AG04449 (cell line): ENCODE results near the gene EFNA2.

Source experiments
- CTCF ChIA-PET: fragments of 350-600 bp; formaldehyde crosslinking; extraction: SDS; loops from one replicate; lab custom pipeline; 2021; ENCODE audit warnings: antibody characterized with exemption; lab: Yijun Ruan, JAX
- POLR2A ChIA-PET: fragments of 400-600, 350-600 bp; formaldehyde crosslinking; extraction: SDS; loops from one replicate; lab custom pipeline; 2020; ENCODE audit warnings: antibody characterized with exemption, inconsistent platforms; lab: Yijun Ruan, JAX
- DNase-seq: peaks from one replicate; pipeline ENCODE4 v3.0.0-alpha.2; 2010; ENCODE audit warnings: low read depth, low spot score
- H3K4me3 ChIP-seq: 2 replicates; pipeline ENCODE4 v1.5.1; 2011; ENCODE audit warnings: low read depth, mild to moderate bottlenecking, control low read depth, low read length
- CTCF ChIP-seq: IDR thresholded peaks from one replicate; pipeline ENCODE4 v1.5.1; 2011; ENCODE audit warnings: mild to moderate bottlenecking, moderate library complexity, low read length, control low read depth, inconsistent platforms; ENCODE audit not compliant: insufficient read depth; ENCODE audit errors: missing control alignments

The EFNA2 gene

GRCh38 chr19:1258707-1259205, 26.9 kb upstream of the EFNA2 start:
- POLR2A ChIA-PET, result interaction anchor here (1.1 to 7.6 kb wide), 3 partner anchors 6 to 14 kb away, joined by 4 to 188 read pairs (median 36); partner anchors contain the start of gene CIRBP
- no peak overlapping the region for H3K4me3 ChIP-seq
- CTCF ChIA-PET, result interaction anchor here (6.4 to 11.8 kb wide), 2 partner anchors 9 to 16 kb away, joined by 69 to 626 read pairs; partner anchors contain the start of genes ATP5F1D and CIRBP
- DNase-seq, result no peak
- no peak for TF ChIP-seq CTCF

GRCh38 chr19:1259206-1259875, 26.3 kb upstream of the EFNA2 start:
- H3K4me3 ChIP-seq, result no peak overlapping the region
- POLR2A ChIA-PET, result interaction anchor here (4.1 kb wide), 1 partner anchor 10 kb away, joined by 36 read pairs; the partner anchor contains the start of gene CIRBP
- DNase-seq, result no peak
- CTCF ChIA-PET, result interaction anchor here (11.8 kb wide), 1 partner anchor 17 kb away, joined by 626 read pairs; the partner anchor contains the start of gene ATP5F1D
- TF ChIP-seq CTCF, result no peak

- TF ChIP-seq CTCF, result no peak
- POLR2A ChIA-PET, result interaction anchor here (0.6 to 4.1 kb wide), 3 partner anchors 9 to 158 kb away, joined by 3 to 36 read pairs (median 6); partner anchors contain the start of gene CIRBP
- DNase-seq, result no peak
- peak overlapping the region; percentile 30; the same call in 1 of the 2 replicates for H3K4me3 ChIP-seq
- CTCF ChIA-PET, result interaction anchor here (11.8 kb wide), 1 partner anchor 17 kb away, joined by 626 read pairs; the partner anchor contains the start of gene ATP5F1D
Measured at GRCh38 chr19:1259876-1260748, 25.6 kb upstream of the EFNA2 start.

GRCh38 chr19:1260749-1261537, 24.7 kb upstream of the EFNA2 start:
- POLR2A ChIA-PET, result interaction anchor here (0.6 to 7.3 kb wide), 5 partner anchors 6 to 159 kb away, joined by 3 to 188 read pairs (median 6); partner anchors contain the start of gene CIRBP
- H3K4me3 ChIP-seq, result peak overlapping the region; percentile 69
- no peak for TF ChIP-seq CTCF
- no peak for DNase-seq
- CTCF ChIA-PET, result interaction anchor here (11.8 kb wide), 1 partner anchor 18 kb away, joined by 626 read pairs; the partner anchor contains the start of gene ATP5F1D

GRCh38 chr19:1261538-1261797, 24.2 kb upstream of the EFNA2 start:
- H3K4me3 ChIP-seq, result peak overlapping the region; percentile 69
- POLR2A ChIA-PET, result interaction anchor here (1.4 to 7.3 kb wide), 3 partner anchors 7 to 17 kb away, joined by 5 to 188 read pairs (median 36); partner anchors contain the start of gene CIRBP
- CTCF ChIA-PET, result interaction anchor here (1.2 to 11.8 kb wide), 2 partner anchors 10 to 19 kb away, joined by 5 to 626 read pairs; partner anchors contain the start of gene ATP5F1D
- DNase-seq, result no peak
- TF ChIP-seq CTCF, result peak; percentile 15
